CD4-positive, alpha-beta T cell (primary cell): ENCODE measurements around the gene ZBTB7C. TPM values are rescaled to one million over a fixed set of nuclear protein-coding genes. Genes with fewer than 3 reads are reported as not detected.

Source experiments
- ATAC-seq: fragments of 200-7000 bp; cut with Tn5 transposase; one replicate; pipeline ENCODE4 v1.10.0; 2022; ENCODE audit warnings: mild to moderate bottlenecking; ENCODE audit not compliant: poor library complexity
- CTCF ChIA-PET: fragments of 350-600 bp; sonication (Branson Sonifier 250); formaldehyde crosslinking; loops from one replicate; lab custom pipeline; 2021; ENCODE audit warnings: antibody characterized with exemption, inconsistent platforms; lab: Charles Lee
- POLR2A ChIA-PET: fragments of 350-600 bp; sonication (Branson Sonifier 250); formaldehyde crosslinking; loops from one replicate; lab custom pipeline; 2021; ENCODE audit warnings: antibody characterized with exemption, inconsistent platforms; lab: Charles Lee
- DNase-seq, 14 experiments: peaks; one replicate each; pipeline ENCODE4 v3.0.0-alpha.2; 2013 to 2020; ENCODE audit warnings: mixed read lengths in 2 of 14
- H3K27ac ChIP-seq, 2 donors: one replicate each; pipeline versions ENCODE4 v1.5.1 to v1.7.0; 2013; ENCODE audit warnings: low read length in 2 of 2, low read depth in 1 of 2, mild to moderate bottlenecking in 1 of 2
- H3K27me3 ChIP-seq, 2 experiments: 1 replicate in 1 of 2; 2 replicates in 1 of 2; pipeline versions ENCODE4 v1.6.1 to v1.7.0; 2013; ENCODE audit warnings: low read length in 2 of 2, control low read depth in 1 of 2, mild to moderate bottlenecking in 1 of 2, moderate library complexity in 1 of 2; ENCODE audit not compliant: insufficient read depth in 2 of 2, control insufficient read depth in 1 of 2
- H3K36me3 ChIP-seq: one replicate; pipeline ENCODE4 v1.6.1; 2013; ENCODE audit warnings: low read length, control low read depth; ENCODE audit not compliant: insufficient read depth
- H3K4me1 ChIP-seq: one replicate; pipeline ENCODE4 v1.6.1; 2013; ENCODE audit warnings: low read length, control low read depth; ENCODE audit not compliant: insufficient read depth
- H3K4me3 ChIP-seq: one replicate; pipeline ENCODE4 v1.5.1; 2013; ENCODE audit warnings: mild to moderate bottlenecking, low read length, moderate library complexity
- H3K9me3 ChIP-seq, 2 experiments: 1 replicate in 1 of 2; 2 replicates in 1 of 2; pipeline versions ENCODE4 v1.6.1 to v1.7.0; 2013; ENCODE audit warnings: low read length in 2 of 2, mild to moderate bottlenecking in 2 of 2, control low read depth in 1 of 2, moderate library complexity in 1 of 2; ENCODE audit not compliant: control insufficient read depth in 1 of 2, insufficient read depth in 1 of 2
- H3K27ac Mint-ChIP-seq: one replicate; pipeline ENCODE4 v1.8.0; 2020; ENCODE audit warnings: mixed read lengths
- H3K27me3 Mint-ChIP-seq: one replicate; pipeline ENCODE4 v1.8.0; 2021; ENCODE audit warnings: mixed read lengths
- H3K36me3 Mint-ChIP-seq: one replicate; pipeline ENCODE4 v1.8.0; 2021; ENCODE audit warnings: low read depth, mixed read lengths
- H3K4me1 Mint-ChIP-seq: one replicate; pipeline ENCODE4 v1.8.0; 2021; ENCODE audit warnings: low read depth, mixed read lengths
- H3K4me3 Mint-ChIP-seq: one replicate; pipeline ENCODE4 v1.8.0; 2020; ENCODE audit warnings: mild to moderate bottlenecking, mixed read lengths
- H3K9me3 Mint-ChIP-seq: one replicate; pipeline ENCODE4 v1.8.0; 2020; ENCODE audit warnings: mixed read lengths
- CTCF ChIP-seq: fragments of 200-600 bp; IDR thresholded peaks from one replicate; pipeline ENCODE4 v1.8.0; 2022; ENCODE audit warnings: antibody characterized with exemption, mild to moderate bottlenecking
- intact Hi-C, 2 experiments: fragments of 100-400 bp; cut with DNase I in 1 of 2; cut with micrococcal nuclease in 1 of 2; formaldehyde crosslinking; loops; one replicate each; pipeline versions ENCODE4 v1.15.1 to v1.9.0; 2023 to 2025; cut with DNase I, micrococcal nuclease
- total RNA-seq, 174 experiments: library from RNA in 2 of 174; stranded (reverse) in 2 of 174; gene quantifications; one replicate each; pipeline ENCODE4 v1.2.3 and lab custom pipeline; 2021 to 2026

The ZBTB7C gene
- total RNA-seq, 2 experiments from 2014 or later, result not detected

GRCh38 chr18:48123941-48124340, 285.2 kb downstream of the ZBTB7C start:
- H3K36me3 ChIP-seq, result no peaks in the 10 kb centered on the region
- H3K27me3 ChIP-seq, result no peaks in the 10 kb centered on the region
- intact Hi-C loops, result no loop called here
- ChIA-PET POLR2A (interaction anchor here (0.5 kb wide), 1 partner anchor 29 kb away, joined by 3 read pairs; no protein-coding TSS in a partner anchor), CTCF (no interaction called here)
- no peak overlapping the region for H3K4me3 Mint-ChIP-seq
- no peaks in the 10 kb centered on the region for H3K4me1 Mint-ChIP-seq
- no peak overlapping the region for H3K27ac ChIP-seq
- no peak for TF ChIP-seq CTCF
- DNase-seq (no peak), ATAC-seq (no peak)
- no peaks in the 10 kb centered on the region for H3K4me1 ChIP-seq
- H3K9me3 Mint-ChIP-seq, result no peaks in the 10 kb centered on the region
- peaks cover 0 to 5% of the 10 kb centered on the region in 2 experiments for H3K9me3 ChIP-seq
- no peaks in the 10 kb centered on the region for H3K36me3 Mint-ChIP-seq
- H3K27me3 Mint-ChIP-seq, result peaks cover 31% of the 10 kb centered on the region
- no peak overlapping the region for H3K27ac Mint-ChIP-seq
- H3K4me3 ChIP-seq, result no peak overlapping the region

GRCh38 chr18:48123324-48123723, 285.9 kb downstream of the ZBTB7C start:
- Histone ChIP-seq H3K9me3 (peaks cover 0 to 5% of the 10 kb centered on the region in 2 experiments), H3K27ac (no peak overlapping the region), H3K27me3 (no peaks in the 10 kb centered on the region), H3K4me1 (no peaks in the 10 kb centered on the region), H3K36me3 (no peaks in the 10 kb centered on the region), H3K4me3 (no peak overlapping the region)
- Mint-ChIP-seq H3K36me3 (no peaks in the 10 kb centered on the region), H3K27me3 (peaks cover 25% of the 10 kb centered on the region), H3K27ac (no peak overlapping the region), H3K4me1 (no peaks in the 10 kb centered on the region), H3K9me3 (no peaks in the 10 kb centered on the region), H3K4me3 (no peak overlapping the region)
- intact Hi-C loops, result no loop called here
- ChIA-PET CTCF (no interaction called here), POLR2A (no interaction called here)
- no peak for TF ChIP-seq CTCF
- DNase-seq (no peak), ATAC-seq (no peak)

GRCh38 chr18:48122816-48123215, 286.4 kb downstream of the ZBTB7C start:
- Histone ChIP-seq H3K27me3 (no peaks in the 10 kb centered on the region), H3K36me3 (no peaks in the 10 kb centered on the region), H3K4me3 (no peak overlapping the region), H3K4me1 (no peaks in the 10 kb centered on the region), H3K9me3 (peaks cover 0 to 2% of the 10 kb centered on the region in 2 experiments), H3K27ac (no peak overlapping the region)
- ChIA-PET CTCF (no interaction called here), POLR2A (no interaction called here)
- intact Hi-C loops, result no loop called here
- H3K36me3 Mint-ChIP-seq, result no peaks in the 10 kb centered on the region
- peaks cover 21% of the 10 kb centered on the region for H3K27me3 Mint-ChIP-seq
- DNase-seq (no peak), ATAC-seq (no peak)
- TF ChIP-seq CTCF, result no peak
- H3K9me3 Mint-ChIP-seq, result no peaks in the 10 kb centered on the region
- H3K4me3 Mint-ChIP-seq, result no peak overlapping the region
- H3K4me1 Mint-ChIP-seq, result no peaks in the 10 kb centered on the region
- H3K27ac Mint-ChIP-seq, result no peak overlapping the region
